Measurements from ENCODE around the gene CNTNAP2. TPM values are rescaled to one million over a fixed set of nuclear protein-coding genes. Genes with fewer than 3 reads are reported as not detected.

Gene CNTNAP2
- total and polyA plus RNA-seq, 9 donors = 0.24 to 7.0 (median 1.5) TPM

- intact Hi-C loops (cut with DNase I) = no loop called here
- TF ChIP-seq CTCF (IDR thresholded peaks at IDR 0.05) (no peak), EP300 (IDR thresholded peaks at IDR 0.05) (no peak), POLR2A (IDR thresholded peaks at IDR 0.05) (no peak)
- H3K9me3 ChIP-seq = no peaks in the 10 kb centered on the region
- H3K4me3 ChIP-seq = no peak overlapping the region
- H3K27me3 ChIP-seq = no peaks in the 10 kb centered on the region
- no peaks in the 10 kb centered on the region for H3K36me3 ChIP-seq
- DNase-seq = no peak
- 66 to 72% (median 67%) methylated on average over 2 of the region's 2 CpGs for WGBS, 3 donors
- no peak overlapping the region for H3K27ac ChIP-seq
- H3K4me1 ChIP-seq (ENCODE audit: insufficient read depth) = no peaks in the 10 kb centered on the region
Observed at GRCh38 chr7:146544748-146545147, 428.1 kb downstream of the CNTNAP2 start.

- intact Hi-C loops (cut with DNase I) = no loop called here
- Histone ChIP-seq H3K4me1 (ENCODE audit: insufficient read depth) (no peaks in the 10 kb centered on the region), H3K36me3 (no peaks in the 10 kb centered on the region), H3K4me3 (no peak overlapping the region), H3K27ac (no peak overlapping the region), H3K9me3 (no peaks in the 10 kb centered on the region), H3K27me3 (no peaks in the 10 kb centered on the region)
- DNase-seq = no peak
- WGBS, 3 donors = 77 to 83% (median 81%) methylated on average over 1 of the region's 1 CpG
- no peak for TF ChIP-seq POLR2A (IDR thresholded peaks at IDR 0.05)
- no peak for TF ChIP-seq EP300 (IDR thresholded peaks at IDR 0.05)
- TF ChIP-seq CTCF (IDR thresholded peaks at IDR 0.05) = no peak
Observed at GRCh38 chr7:146548816-146549215, 432.2 kb downstream of the CNTNAP2 start.

GRCh38 chr7:146554556-146554955, 438.0 kb downstream of the CNTNAP2 start:
- no peaks in the 10 kb centered on the region for H3K36me3 ChIP-seq
- WGBS, 3 donors = 91 to 92% (median 91%) methylated on average over 6 of the region's 6 CpGs
- no peaks in the 10 kb centered on the region for H3K4me1 ChIP-seq (ENCODE audit: insufficient read depth)
- H3K27ac ChIP-seq = no peak overlapping the region
- no peak overlapping the region for H3K4me3 ChIP-seq
- no peak for DNase-seq
- intact Hi-C loops (cut with DNase I) = no loop called here
- no peaks in the 10 kb centered on the region for H3K9me3 ChIP-seq
- H3K27me3 ChIP-seq = no peaks in the 10 kb centered on the region
- TF ChIP-seq EP300 (IDR thresholded peaks at IDR 0.05) (no peak), POLR2A (IDR thresholded peaks at IDR 0.05) (no peak), CTCF (IDR thresholded peaks at IDR 0.05) (no peak)

- Histone ChIP-seq H3K4me3 (no peak overlapping the region), H3K27ac (no peak overlapping the region), H3K27me3 (no peaks in the 10 kb centered on the region), H3K36me3 (no peaks in the 10 kb centered on the region), H3K9me3 (no peaks in the 10 kb centered on the region), H3K4me1 (ENCODE audit: insufficient read depth) (no peaks in the 10 kb centered on the region)
- WGBS, 3 donors = 81 to 86% (median 82%) methylated on average over 4 of the region's 4 CpGs
- intact Hi-C loops (cut with DNase I) = no loop called here
- no peak for TF ChIP-seq EP300 (IDR thresholded peaks at IDR 0.05)
- no peak for DNase-seq
Observed at GRCh38 chr7:146557971-146558469, 441.4 kb downstream of the CNTNAP2 start.

- TF ChIP-seq EP300 (IDR thresholded peaks at IDR 0.05) = no peak
- TF ChIP-seq POLR2A (IDR thresholded peaks at IDR 0.05) = no peak
- TF ChIP-seq CTCF (IDR thresholded peaks at IDR 0.05) = no peak
- no peaks in the 10 kb centered on the region for H3K27me3 ChIP-seq
- no peak for DNase-seq
- no peaks in the 10 kb centered on the region for H3K4me1 ChIP-seq (ENCODE audit: insufficient read depth)
- H3K4me3 ChIP-seq = no peak overlapping the region
- H3K36me3 ChIP-seq = no peaks in the 10 kb centered on the region
- no peak overlapping the region for H3K27ac ChIP-seq
- WGBS, 3 donors = 19 to 41% (median 30%) methylated on average over 3 of the region's 3 CpGs
- no peaks in the 10 kb centered on the region for H3K9me3 ChIP-seq
- intact Hi-C loops (cut with DNase I) = no loop called here
Observed at GRCh38 chr7:146565872-146566271, 449.3 kb downstream of the CNTNAP2 start.
